ENCODE data around the gene RBM23. TPM values are rescaled to one million over a fixed set of nuclear protein-coding genes. Genes with fewer than 3 reads are reported as not detected.
"Not testable (repeated sequence)": the region's sequence is repeated elsewhere in the genome, so short reads cannot be mapped to it uniquely, and the experiment has no call there.

RBM23 gene
- total and polyA plus RNA-seq, 5 experiments from 2014 or later, result 42.2 to 148 (median 62.8) TPM

DNA sequence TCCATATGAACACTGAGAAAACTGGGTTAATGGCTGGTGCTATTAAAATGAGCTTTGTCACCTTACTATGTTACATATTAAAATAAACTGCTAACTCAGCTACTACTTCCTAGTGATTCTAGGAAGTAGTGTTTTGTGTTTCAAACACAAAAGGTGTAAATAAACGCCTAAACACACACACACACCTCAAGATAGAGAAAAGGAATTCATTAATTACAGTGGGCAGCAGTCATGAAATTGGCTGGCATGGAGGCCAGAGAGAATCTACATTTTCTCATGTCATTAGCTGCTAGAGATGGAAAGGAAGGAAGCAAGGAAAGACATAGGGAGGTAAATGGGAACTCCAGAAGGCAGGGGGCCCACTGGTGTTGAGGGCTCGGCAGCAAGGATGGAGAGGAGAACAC, 11.0 kb upstream of the RBM23 start:
- peak in 1 of 2 donors; percentile 10 for ATAC-seq
- H3K4me3 Mint-ChIP-seq, result no peak overlapping the region
- no peak overlapping the region for H3K27ac Mint-ChIP-seq
- no peaks in the 10 kb centered on the region for H3K27me3 Mint-ChIP-seq
- H3K4me1 Mint-ChIP-seq, result peaks cover 7 to 15% (median 10%) of the 10 kb centered on the region in 4 donors
- POLR2A ChIA-PET, result interaction anchor here (0.6 to 3.7 kb wide), 14 partner anchors 11 to 1010 kb away, joined by 3 to 55 read pairs (median 4); partner anchors contain the start of genes AJUBA, HAUS4, LRP10 and PABPN1
- H3K9me3 Mint-ChIP-seq, result no peaks in the 10 kb centered on the region
- peaks cover 0 to 20% (median 6%) of the 10 kb centered on the region in 3 donors for H3K36me3 Mint-ChIP-seq
- no peak for DNase-seq

- peaks cover 0 to 26% (median 10%) of the 10 kb centered on the region in 3 donors for H3K36me3 Mint-ChIP-seq
- H3K9me3 Mint-ChIP-seq, result no peaks in the 10 kb centered on the region
- DNase-seq, result peak; percentile 89 to 99 (median 98)
- POLR2A ChIA-PET, result interaction anchor here (0.6 to 3.7 kb wide), 17 partner anchors 11 to 1205 kb away, joined by 3 to 55 read pairs (median 4); partner anchors contain the start of genes AJUBA, HAUS4, LRP10 and PABPN1
- H3K4me3 Mint-ChIP-seq, result no peak within 1 kb of the TSS
- H3K27ac Mint-ChIP-seq, result no peak within 1 kb of the TSS
- H3K4me1 Mint-ChIP-seq, result peaks cover 7 to 15% (median 11%) of the 10 kb centered on the region in 4 donors
- no peaks in the 10 kb centered on the region for H3K27me3 Mint-ChIP-seq
- peak; percentile 96 for ATAC-seq
Measured at GRCh38 chr14:22929104-22929960, 10.4 kb upstream of the RBM23 start, which contains the start of gene PRMT5. Gene PRMT5, minus strand, starts transcription at chr14:22929376. Its CDS starts 15 bp downstream, at chr14:22929361.

DNA sequence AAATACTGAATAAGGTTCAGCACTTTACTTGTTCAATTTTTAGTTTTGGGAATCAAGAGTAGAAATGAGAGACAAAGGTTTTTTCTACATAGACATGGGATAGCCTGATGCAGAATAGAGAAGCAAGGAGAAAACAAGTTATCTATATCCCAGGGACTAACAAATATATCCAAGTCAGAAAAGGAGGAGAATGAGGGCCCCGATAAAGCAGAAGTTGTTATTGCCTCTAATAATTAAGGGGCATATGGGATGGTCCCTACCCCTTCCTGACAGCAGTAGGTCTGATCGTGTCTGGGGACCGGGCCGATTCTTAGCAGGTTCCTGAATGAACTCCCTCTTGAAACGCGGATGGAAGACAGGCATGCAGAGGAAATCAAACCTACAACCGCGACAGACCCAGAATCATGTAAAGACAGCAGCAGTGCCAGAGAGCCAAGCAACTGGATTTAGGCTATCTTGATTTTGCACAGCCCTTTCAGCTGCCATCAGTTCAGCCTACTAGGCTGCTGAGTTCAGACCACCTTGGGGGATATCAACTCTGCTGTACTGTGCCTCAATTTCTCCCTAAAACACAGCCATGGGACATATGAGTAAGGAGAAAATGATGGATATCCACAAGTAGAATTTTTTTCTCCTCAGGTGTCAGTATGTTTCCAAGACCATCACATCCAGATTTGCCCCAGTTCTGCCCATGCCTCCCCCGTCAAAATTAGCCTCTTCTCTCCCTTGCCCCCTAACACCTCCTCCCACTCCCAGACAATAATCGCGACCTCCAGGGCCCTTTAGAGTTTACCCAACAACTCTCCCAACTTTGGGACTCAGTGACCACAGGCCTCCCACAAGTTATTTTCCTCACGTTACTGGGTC, 9.5 kb upstream of the RBM23 start:
- DNase-seq (no peak), ATAC-seq (no peak)
- Mint-ChIP-seq H3K4me1 (peaks cover 7 to 15% (median 9%) of the 10 kb centered on the region in 4 donors), H3K9me3 (no peaks in the 10 kb centered on the region), H3K27ac (no peak overlapping the region), H3K4me3 (no peak overlapping the region), H3K36me3 (peaks cover 0 to 34% (median 15%) of the 10 kb centered on the region in 3 donors), H3K27me3 (no peaks in the 10 kb centered on the region)
- POLR2A ChIA-PET, result interaction anchor here (0.6 to 3.7 kb wide), 14 partner anchors 10 to 1205 kb away, joined by 3 to 55 read pairs (median 4); partner anchors contain the start of genes AJUBA, HAUS4, LRP10 and PABPN1

- POLR2A ChIA-PET, result no interaction called here
- no peaks in the 10 kb centered on the region for H3K9me3 Mint-ChIP-seq
- H3K27ac Mint-ChIP-seq, result no peak overlapping the region
- H3K36me3 Mint-ChIP-seq, result peaks cover 0 to 52% (median 23%) of the 10 kb centered on the region in 3 donors
- H3K4me1 Mint-ChIP-seq, result peaks cover 4 to 7% (median 6%) of the 10 kb centered on the region in 4 donors
- ATAC-seq (no peak), DNase-seq (no peak)
- no peaks in the 10 kb centered on the region for H3K27me3 Mint-ChIP-seq
- H3K4me3 Mint-ChIP-seq, result peak overlapping the region in 1 of 10 donors; percentile 38
Measured at GRCh38 chr14:22926316-22926715, 7.4 kb upstream of the RBM23 start.

DNA sequence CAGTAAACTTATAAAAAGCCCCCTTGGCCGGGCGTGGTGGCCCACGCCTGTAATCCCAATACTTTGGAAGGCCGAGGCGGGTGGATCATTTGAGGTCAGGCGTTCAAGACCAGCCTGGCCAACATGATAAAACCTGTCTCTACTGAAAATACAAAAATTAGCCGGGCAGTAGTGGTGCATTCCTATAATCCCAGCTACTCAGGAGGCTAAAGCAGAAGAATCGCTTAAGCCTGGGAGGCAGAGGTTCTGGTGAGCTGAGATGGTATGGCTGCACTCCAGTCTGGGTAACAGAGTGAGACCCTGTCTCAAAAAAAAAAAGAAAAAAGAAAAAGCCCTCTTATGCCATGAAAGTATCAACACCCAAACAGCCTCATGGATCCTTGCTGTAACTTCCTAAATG, 6.6 kb upstream of the RBM23 start:
- ATAC-seq, result no peak
- no peak overlapping the region for H3K4me3 Mint-ChIP-seq
- H3K27me3 Mint-ChIP-seq, result no peaks in the 10 kb centered on the region
- H3K9me3 Mint-ChIP-seq, result no peaks in the 10 kb centered on the region
- no peak for DNase-seq
- peaks cover 4 to 7% (median 6%) of the 10 kb centered on the region in 4 donors for H3K4me1 Mint-ChIP-seq
- H3K36me3 Mint-ChIP-seq, result peaks cover 0 to 56% (median 30%) of the 10 kb centered on the region in 3 donors
- POLR2A ChIA-PET, result interaction anchor here (0.7 kb wide), 1 partner anchor 89 kb away, joined by 3 read pairs; no protein-coding TSS in a partner anchor
- no peak overlapping the region for H3K27ac Mint-ChIP-seq

- DNase-seq (no peak), ATAC-seq (no peak)
- POLR2A ChIA-PET, result interaction anchor here (0.6 kb wide), 1 partner anchor 26 kb away, joined by 5 read pairs; no protein-coding TSS in a partner anchor
- peaks cover 4 to 58% (median 33%) of the 10 kb centered on the region in 3 donors for H3K36me3 Mint-ChIP-seq
- H3K4me1 Mint-ChIP-seq, result peaks cover 7 to 20% (median 13%) of the 10 kb centered on the region in 4 donors
- H3K4me3 Mint-ChIP-seq, result no peak overlapping the region
- H3K9me3 Mint-ChIP-seq, result peaks cover 0 to 3% (median 0%) of the 10 kb centered on the region in 9 donors
- peak overlapping the region in 1 of 10 donors; percentile 28 for H3K27ac Mint-ChIP-seq
- peaks cover 0 to 4% (median 0%) of the 10 kb centered on the region in 5 donors for H3K27me3 Mint-ChIP-seq
Measured at GRCh38 chr14:22923746-22924145, 4.8 kb upstream of the RBM23 start.

DNA sequence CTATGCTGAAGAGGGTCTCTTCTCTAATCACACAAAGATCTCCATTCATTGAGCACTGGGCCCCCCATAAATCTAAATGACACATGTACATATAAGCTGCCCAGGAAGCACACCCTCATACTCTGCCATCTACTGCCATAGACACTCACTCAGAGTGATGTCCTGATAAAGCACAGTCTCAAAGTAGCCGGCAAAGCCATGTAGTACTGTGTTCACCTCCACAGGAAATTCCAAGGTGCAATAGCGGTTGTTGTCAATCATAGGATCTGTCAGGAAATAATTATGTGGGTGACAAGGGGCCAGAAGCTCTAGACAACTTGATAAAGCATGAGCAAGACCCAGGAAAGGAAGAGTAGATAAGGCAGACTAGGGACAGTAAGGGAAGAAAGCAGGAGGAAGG, 3.3 kb upstream of the RBM23 start:
- POLR2A ChIA-PET, result no interaction called here
- Mint-ChIP-seq H3K36me3 (peaks cover 4 to 62% (median 35%) of the 10 kb centered on the region in 3 donors), H3K27ac (peak overlapping the region in 3 of 10 donors; percentile 42 to 54 (median 51)), H3K27me3 (peaks cover 0 to 5% (median 0%) of the 10 kb centered on the region in 5 donors), H3K4me3 (no peak overlapping the region), H3K4me1 (peaks cover 15 to 30% (median 24%) of the 10 kb centered on the region in 4 donors), H3K9me3 (peaks cover 0 to 3% (median 0%) of the 10 kb centered on the region in 9 donors)
- ATAC-seq (no peak), DNase-seq (no peak)

DNA sequence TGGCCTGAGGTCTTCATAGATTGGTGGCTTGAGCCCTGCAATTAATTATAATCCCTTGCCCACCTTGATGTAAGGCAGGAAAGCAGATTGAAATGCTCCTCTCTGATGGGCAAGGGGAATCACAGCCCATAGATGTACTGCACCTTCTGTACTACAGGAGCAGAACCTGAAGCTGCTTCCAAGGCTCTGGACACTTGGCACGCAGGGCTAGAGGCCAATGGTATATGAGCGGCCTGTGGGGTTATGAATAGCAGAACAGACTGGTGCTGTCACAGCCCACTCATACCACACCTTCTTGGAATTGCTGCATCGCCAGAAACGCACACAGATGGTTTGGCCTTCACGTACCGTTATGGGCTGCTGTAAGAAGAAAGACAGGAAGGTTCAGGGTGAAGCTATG, 1.7 kb upstream of the RBM23 start:
- peaks cover 0 to 5% (median 0%) of the 10 kb centered on the region in 5 donors for H3K27me3 Mint-ChIP-seq
- H3K9me3 Mint-ChIP-seq, result peaks cover 0 to 3% (median 0%) of the 10 kb centered on the region in 9 donors
- peaks cover 13 to 44% (median 32%) of the 10 kb centered on the region in 4 donors for H3K4me1 Mint-ChIP-seq
- DNase-seq, result no peak
- peaks cover 4 to 63% (median 31%) of the 10 kb centered on the region in 3 donors for H3K36me3 Mint-ChIP-seq
- no peak for ATAC-seq
- H3K4me3 Mint-ChIP-seq, result no peak overlapping the region
- peak overlapping the region in 5 of 10 donors; percentile 66 to 100 (median 100) for H3K27ac Mint-ChIP-seq
- POLR2A ChIA-PET, result interaction anchor here (0.6 to 5.7 kb wide), 5 partner anchors 8 to 395 kb away, joined by 3 to 55 read pairs (median 7); partner anchors contain the start of genes HAUS4 and PRMT5

DNA sequence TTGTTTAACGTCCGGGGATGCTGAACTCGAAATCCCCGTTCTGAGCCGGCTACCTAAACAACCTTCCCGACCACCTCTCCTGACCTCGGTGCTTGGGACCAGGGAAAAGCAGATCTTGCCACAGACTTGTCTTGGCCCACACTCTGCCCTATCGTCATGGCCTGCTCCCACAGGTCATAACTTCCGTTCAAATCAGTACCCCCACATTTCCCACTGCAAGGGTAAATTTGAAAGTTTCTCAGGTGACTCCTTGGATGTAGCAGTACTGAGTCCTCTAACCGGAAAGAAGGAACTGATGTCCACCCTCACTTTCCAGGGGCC, 612 bp upstream of the RBM23 start:
- no peak for DNase-seq
- Mint-ChIP-seq H3K27me3 (peaks cover 0 to 5% (median 0%) of the 10 kb centered on the region in 5 donors), H3K27ac (peak overlapping the region; percentile 100), H3K4me3 (peak overlapping the region; percentile 90 to 100 (median 98)), H3K9me3 (peaks cover 0 to 3% (median 0%) of the 10 kb centered on the region in 9 donors), H3K4me1 (peaks cover 13 to 52% (median 36%) of the 10 kb centered on the region in 4 donors), H3K36me3 (peaks cover 4 to 63% (median 30%) of the 10 kb centered on the region in 3 donors)
- no peak for ATAC-seq
- POLR2A ChIA-PET, result interaction anchor here (0.6 to 5.7 kb wide), 15 partner anchors 9 to 409 kb away, joined by 3 to 55 read pairs (median 6); partner anchors contain the start of genes DAD1, HAUS4, LRP10 and PABPN1

GRCh38 chr14:22915886-22916521, 2.9 kb downstream of the RBM23 start:
- H3K4me3 Mint-ChIP-seq, result peak overlapping the region in 7 of 10 donors; percentile 7 to 98 (median 40)
- DNase-seq (no peak), ATAC-seq (no peak)
- H3K27ac Mint-ChIP-seq, result peak overlapping the region in 7 of 10 donors; percentile 31 to 100 (median 72)
- H3K27me3 Mint-ChIP-seq, result peaks cover 0 to 5% (median 0%) of the 10 kb centered on the region in 5 donors
- peaks cover 4 to 63% (median 14%) of the 10 kb centered on the region in 3 donors for H3K36me3 Mint-ChIP-seq
- POLR2A ChIA-PET, result interaction anchor here (0.7 to 5.7 kb wide), 2 partner anchors 12 to 104 kb away, joined by 3 to 55 read pairs; partner anchors contain the start of gene PRMT5
- H3K4me1 Mint-ChIP-seq, result peaks cover 15 to 74% (median 53%) of the 10 kb centered on the region in 4 donors
- H3K9me3 Mint-ChIP-seq, result peaks cover 0 to 3% (median 0%) of the 10 kb centered on the region in 9 donors

DNA sequence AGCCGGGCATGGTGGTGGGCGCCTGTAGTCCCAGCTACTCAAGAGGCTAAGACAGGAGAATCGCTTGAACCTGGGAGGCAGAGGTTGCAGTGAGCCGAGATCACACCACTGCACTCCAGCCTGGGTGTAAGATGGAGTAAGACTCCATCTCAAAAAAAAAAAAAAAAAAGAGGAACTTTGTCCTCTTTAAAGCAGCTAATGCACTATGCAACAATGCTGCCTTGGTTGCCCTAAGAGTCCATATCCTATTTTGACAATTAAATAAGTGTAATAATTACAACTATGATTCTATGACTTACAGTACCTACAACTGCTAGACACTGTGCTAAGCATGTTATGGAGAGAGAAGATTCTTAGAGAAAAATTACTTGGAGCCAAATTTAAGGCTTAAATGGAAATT, 4.1 kb downstream of the RBM23 start:
- not testable (repeated sequence) for H3K4me3 Mint-ChIP-seq, ATAC-seq, DNase-seq, H3K9me3 Mint-ChIP-seq, H3K27me3 Mint-ChIP-seq
- Mint-ChIP-seq H3K4me1 (peaks cover 15 to 75% (median 54%) of the 10 kb centered on the region in 4 donors), H3K27ac (peak overlapping the region in 5 of 10 donors; percentile 5 to 59 (median 31)), H3K36me3 (peaks cover 4 to 68% (median 10%) of the 10 kb centered on the region in 3 donors)
- POLR2A ChIA-PET, result interaction anchor here (0.6 to 0.7 kb wide), 2 partner anchors 14 to 57 kb away, joined by 3 to 6 read pairs; no protein-coding TSS in a partner anchor

All from naive thymus-derived CD8-positive, alpha-beta T cell (primary cell).